ENCODE measurements around the gene ECI1. TPM values are rescaled to one million over a fixed set of nuclear protein-coding genes. Genes with fewer than 3 reads are reported as not detected.

ECI1 gene
- polyA plus RNA-seq, 1 experiment: 24.9 TPM

GRCh38 chr16:2252806-2253148, 1.4 kb upstream of the ECI1 start:
- CTCF ChIA-PET: interaction anchor here (1.6 kb wide), 1 partner anchor 9 kb away, joined by 4 read pairs; no protein-coding TSS in a partner anchor
- POLR2A ChIA-PET: interaction anchor here (1.7 to 1.9 kb wide), 3 partner anchors 48 to 249 kb away, joined by 5 to 8 read pairs (median 6); partner anchors contain the start of gene MLST8
- DNase-seq (ENCODE audit: low read depth, low spot score): no peak
- TF ChIP-seq, protein P1, sequence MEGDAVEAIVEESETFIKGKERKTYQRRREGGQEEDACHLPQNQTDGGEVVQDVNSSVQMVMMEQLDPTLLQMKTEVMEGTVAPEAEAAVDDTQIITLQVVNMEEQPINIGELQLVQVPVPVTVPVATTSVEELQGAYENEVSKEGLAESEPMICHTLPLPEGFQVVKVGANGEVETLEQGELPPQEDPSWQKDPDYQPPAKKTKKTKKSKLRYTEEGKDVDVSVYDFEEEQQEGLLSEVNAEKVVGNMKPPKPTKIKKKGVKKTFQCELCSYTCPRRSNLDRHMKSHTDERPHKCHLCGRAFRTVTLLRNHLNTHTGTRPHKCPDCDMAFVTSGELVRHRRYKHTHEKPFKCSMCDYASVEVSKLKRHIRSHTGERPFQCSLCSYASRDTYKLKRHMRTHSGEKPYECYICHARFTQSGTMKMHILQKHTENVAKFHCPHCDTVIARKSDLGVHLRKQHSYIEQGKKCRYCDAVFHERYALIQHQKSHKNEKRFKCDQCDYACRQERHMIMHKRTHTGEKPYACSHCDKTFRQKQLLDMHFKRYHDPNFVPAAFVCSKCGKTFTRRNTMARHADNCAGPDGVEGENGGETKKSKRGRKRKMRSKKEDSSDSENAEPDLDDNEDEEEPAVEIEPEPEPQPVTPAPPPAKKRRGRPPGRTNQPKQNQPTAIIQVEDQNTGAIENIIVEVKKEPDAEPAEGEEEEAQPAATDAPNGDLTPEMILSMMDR (IDR thresholded peaks at IDR 0.05; ENCODE audit: low read depth, low read length): no peak
- no peaks in the 10 kb centered on the region; the same call in 1 of the 2 replicates for H3K9me3 ChIP-seq (ENCODE audit: control insufficient read depth, insufficient read depth, low read length)
- no peaks in the 10 kb centered on the region for H3K27me3 ChIP-seq (ENCODE audit: control insufficient read depth, insufficient read depth, low read length)
- no peak overlapping the region for H3K4me3 ChIP-seq (ENCODE audit: low read depth, low read length)
- H3K27ac ChIP-seq (ENCODE audit: low read depth, low read length): no peak overlapping the region

DNA sequence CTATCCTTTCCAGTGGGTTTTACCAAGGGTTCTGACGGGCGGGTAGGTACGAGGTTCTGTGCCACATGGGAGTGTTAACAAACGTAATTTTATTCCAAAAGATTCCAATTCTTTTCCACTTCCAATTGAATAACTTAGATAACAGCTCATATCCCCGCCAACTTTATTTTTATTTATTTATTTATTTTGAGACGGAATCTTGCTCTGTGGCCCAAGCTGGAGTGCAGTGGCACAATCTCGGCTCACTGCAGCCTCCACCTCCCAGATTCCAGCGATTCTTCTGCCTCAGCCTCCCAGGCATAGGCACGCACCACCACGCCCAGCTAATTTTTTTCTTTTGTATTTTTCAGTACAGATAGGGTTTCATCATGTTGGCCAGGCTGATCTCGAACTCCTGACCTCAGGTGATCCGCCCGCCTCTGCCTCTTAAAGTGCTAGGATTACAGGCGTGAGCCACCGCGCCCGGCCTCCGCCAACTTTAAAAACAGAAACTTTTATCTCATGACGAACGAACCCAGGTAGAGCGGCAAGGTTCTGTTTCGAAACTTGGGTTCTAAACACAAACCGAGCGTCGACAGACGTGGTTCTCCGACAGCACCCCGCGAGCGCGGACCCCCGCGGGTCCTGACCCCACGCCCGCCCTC, 613 bp downstream of the ECI1 start:
- TF ChIP-seq, protein P1 (IDR thresholded peaks at IDR 0.05; ENCODE audit: low read depth, low read length): no peak
- Histone ChIP-seq H3K4me3 (ENCODE audit: low read depth, low read length) (peak overlapping the region; percentile 73), H3K27me3 (ENCODE audit: control insufficient read depth, insufficient read depth, low read length) (no peaks in the 10 kb centered on the region), H3K9me3 (ENCODE audit: control insufficient read depth, insufficient read depth, low read length) (no peaks in the 10 kb centered on the region; the same call in 1 of the 2 replicates), H3K27ac (ENCODE audit: low read depth, low read length) (peak overlapping the region; percentile 65)
- CTCF ChIA-PET: interaction anchor here (0.6 to 1.2 kb wide), 7 partner anchors 14 to 260 kb away, joined by 3 to 5 read pairs (median 3); no protein-coding TSS in a partner anchor
- POLR2A ChIA-PET: interaction anchor here (0.5 to 2.1 kb wide), 10 partner anchors 13 to 286 kb away, joined by 3 to 26 read pairs (median 6); partner anchors contain the start of genes AMDHD2, DNASE1L2, MLST8 and NTN3
- no peak for DNase-seq (ENCODE audit: low read depth, low spot score)

- H3K9me3 ChIP-seq (ENCODE audit: control insufficient read depth, insufficient read depth, low read length): no peaks in the 10 kb centered on the region; the same call in 1 of the 2 replicates
- DNase-seq (ENCODE audit: low read depth, low spot score): no peak
- no peak overlapping the region for H3K4me3 ChIP-seq (ENCODE audit: low read depth, low read length)
- TF ChIP-seq, protein P1 (IDR thresholded peaks at IDR 0.05; ENCODE audit: low read depth, low read length): no peak
- ChIA-PET POLR2A (interaction anchor here (0.6 kb wide), 1 partner anchor 158 kb away, joined by 4 read pairs; no protein-coding TSS in a partner anchor), CTCF (interaction anchor here (1.2 kb wide), 1 partner anchor 255 kb away, joined by 3 read pairs; no protein-coding TSS in a partner anchor)
- H3K27me3 ChIP-seq (ENCODE audit: control insufficient read depth, insufficient read depth, low read length): no peaks in the 10 kb centered on the region
- H3K27ac ChIP-seq (ENCODE audit: low read depth, low read length): no peak overlapping the region
Measured at GRCh38 chr16:2246301-2246885, 5.0 kb downstream of the ECI1 start.

GRCh38 chr16:2244926-2245795, 6.2 kb downstream of the ECI1 start:
- no peak for DNase-seq (ENCODE audit: low read depth, low spot score)
- Histone ChIP-seq H3K27ac (ENCODE audit: low read depth, low read length) (no peak overlapping the region), H3K4me3 (ENCODE audit: low read depth, low read length) (no peak overlapping the region), H3K9me3 (ENCODE audit: control insufficient read depth, insufficient read depth, low read length) (no peaks in the 10 kb centered on the region; the same call in 1 of the 2 replicates), H3K27me3 (ENCODE audit: control insufficient read depth, insufficient read depth, low read length) (no peaks in the 10 kb centered on the region)
- TF ChIP-seq, protein P1 (IDR thresholded peaks at IDR 0.05; ENCODE audit: low read depth, low read length): no peak
- ChIA-PET POLR2A (no interaction called here), CTCF (no interaction called here)

All from AG04450 (cell line).